8988T (cell line): ENCODE results near the gene MYB.

ENCODE experiments used
- DNase-seq: peaks from one replicate; pipeline ENCODE4 v3.0.0; 2011

MYB gene

GRCh38 chr6:135254471-135254870 lies 73.4 kb downstream of the MYB start:
- DNase-seq: no peak

- no peak for DNase-seq
These were observed 75.8 kb downstream of the MYB start for GRCh38 chr6:135256866-135257265.

- no peak for DNase-seq
These were observed 76.7 kb downstream of the MYB start for GRCh38 chr6:135257631-135258405.

- no peak for DNase-seq
These were observed 77.9 kb downstream of the MYB start for GRCh38 chr6:135258970-135259369.

GRCh38 chr6:135260612-135261011 lies 79.5 kb downstream of the MYB start:
- no peak for DNase-seq

GRCh38 chr6:135261872-135262725 lies 81.0 kb downstream of the MYB start:
- DNase-seq: no peak

GRCh38 chr6:135265278-135265677 lies 84.2 kb downstream of the MYB start:
- no peak for DNase-seq

- no peak for DNase-seq
These were observed 85.6 kb downstream of the MYB start for GRCh38 chr6:135266675-135267074.

GRCh38 chr6:135267085-135267484 lies 86.0 kb downstream of the MYB start:
- no peak for DNase-seq

GRCh38 chr6:135268263-135268662 lies 87.2 kb downstream of the MYB start:
- DNase-seq: no peak

- DNase-seq: no peak
These were observed 87.6 kb downstream of the MYB start for GRCh38 chr6:135268740-135269139.
